ENCODE data around the gene KHDRBS2.

DNA sequence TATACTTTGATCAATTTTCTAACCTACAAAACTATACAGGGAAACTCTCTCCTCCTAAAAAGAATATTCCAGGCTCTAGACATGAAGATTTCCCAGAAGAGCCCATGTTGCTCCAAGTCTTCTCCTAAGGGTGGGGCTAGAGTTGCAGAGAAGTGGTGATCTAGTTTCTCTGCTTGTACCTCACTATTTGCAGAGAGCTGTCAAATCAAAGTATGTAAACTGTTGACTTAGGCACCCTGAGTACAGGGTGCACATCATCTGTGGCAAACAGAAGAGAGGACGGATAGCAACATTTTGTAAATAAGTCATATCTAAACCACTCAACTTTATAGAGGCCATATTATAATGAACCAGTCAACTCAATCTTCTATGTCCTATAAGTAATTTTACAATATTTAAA lies 250.1 kb downstream of the KHDRBS2 start:
- TF ChIP-seq TAF1 (IDR thresholded peaks at IDR 0.05; ENCODE audit: borderline replicate concordance, insufficient read depth, low read length) (no peak), POLR2AphosphoS5 (IDR thresholded peaks at IDR 0.05; ENCODE audit: low read depth, low read length) (no peak), SIN3A (IDR thresholded peaks at IDR 0.05; ENCODE audit: borderline replicate concordance, insufficient read depth, low read length) (no peak), FOXP2 (optimal IDR thresholded peaks at IDR 0.05; ENCODE audit: borderline replicate concordance, extremely low read depth, extremely low read length, insufficient read depth) (no peak)
- TF ChIP-seq, protein P1, sequence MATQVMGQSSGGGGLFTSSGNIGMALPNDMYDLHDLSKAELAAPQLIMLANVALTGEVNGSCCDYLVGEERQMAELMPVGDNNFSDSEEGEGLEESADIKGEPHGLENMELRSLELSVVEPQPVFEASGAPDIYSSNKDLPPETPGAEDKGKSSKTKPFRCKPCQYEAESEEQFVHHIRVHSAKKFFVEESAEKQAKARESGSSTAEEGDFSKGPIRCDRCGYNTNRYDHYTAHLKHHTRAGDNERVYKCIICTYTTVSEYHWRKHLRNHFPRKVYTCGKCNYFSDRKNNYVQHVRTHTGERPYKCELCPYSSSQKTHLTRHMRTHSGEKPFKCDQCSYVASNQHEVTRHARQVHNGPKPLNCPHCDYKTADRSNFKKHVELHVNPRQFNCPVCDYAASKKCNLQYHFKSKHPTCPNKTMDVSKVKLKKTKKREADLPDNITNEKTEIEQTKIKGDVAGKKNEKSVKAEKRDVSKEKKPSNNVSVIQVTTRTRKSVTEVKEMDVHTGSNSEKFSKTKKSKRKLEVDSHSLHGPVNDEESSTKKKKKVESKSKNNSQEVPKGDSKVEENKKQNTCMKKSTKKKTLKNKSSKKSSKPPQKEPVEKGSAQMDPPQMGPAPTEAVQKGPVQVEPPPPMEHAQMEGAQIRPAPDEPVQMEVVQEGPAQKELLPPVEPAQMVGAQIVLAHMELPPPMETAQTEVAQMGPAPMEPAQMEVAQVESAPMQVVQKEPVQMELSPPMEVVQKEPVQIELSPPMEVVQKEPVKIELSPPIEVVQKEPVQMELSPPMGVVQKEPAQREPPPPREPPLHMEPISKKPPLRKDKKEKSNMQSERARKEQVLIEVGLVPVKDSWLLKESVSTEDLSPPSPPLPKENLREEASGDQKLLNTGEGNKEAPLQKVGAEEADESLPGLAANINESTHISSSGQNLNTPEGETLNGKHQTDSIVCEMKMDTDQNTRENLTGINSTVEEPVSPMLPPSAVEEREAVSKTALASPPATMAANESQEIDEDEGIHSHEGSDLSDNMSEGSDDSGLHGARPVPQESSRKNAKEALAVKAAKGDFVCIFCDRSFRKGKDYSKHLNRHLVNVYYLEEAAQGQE (IDR thresholded peaks at IDR 0.05; ENCODE audit: insufficient read depth in 1 of 2, low read depth in 2 of 2, low read length in 2 of 2): no peak

Measured in PFSK-1 (cell line).